ENCODE measurements around the gene SLC12A6.
"Not testable (repeated sequence)": the region's sequence is repeated elsewhere in the genome, so short reads cannot be mapped to it uniquely, and the experiment has no call there.

SLC12A6 gene

DNA sequence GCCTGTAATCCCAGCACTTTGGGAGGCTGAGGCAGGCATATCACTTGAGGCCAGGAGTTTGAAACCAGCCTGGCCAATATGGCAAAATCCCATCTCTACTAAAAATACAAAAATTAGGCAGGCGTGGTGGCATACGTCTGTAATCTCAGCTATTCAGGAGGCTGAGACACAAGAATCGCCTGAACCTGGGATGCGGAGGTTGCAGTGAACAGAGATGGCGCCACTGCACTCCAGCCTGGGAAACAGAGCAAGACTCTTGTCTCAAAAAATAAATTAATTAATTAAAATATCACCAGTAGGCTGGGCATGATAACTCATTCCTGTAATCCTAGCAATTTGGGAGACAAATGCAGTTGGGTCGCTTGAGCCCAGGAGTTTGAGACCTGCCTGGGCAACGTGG, 144.3 kb downstream of the SLC12A6 start:
- not testable (repeated sequence) for DNase-seq (ENCODE audit: low spot score)

DNA sequence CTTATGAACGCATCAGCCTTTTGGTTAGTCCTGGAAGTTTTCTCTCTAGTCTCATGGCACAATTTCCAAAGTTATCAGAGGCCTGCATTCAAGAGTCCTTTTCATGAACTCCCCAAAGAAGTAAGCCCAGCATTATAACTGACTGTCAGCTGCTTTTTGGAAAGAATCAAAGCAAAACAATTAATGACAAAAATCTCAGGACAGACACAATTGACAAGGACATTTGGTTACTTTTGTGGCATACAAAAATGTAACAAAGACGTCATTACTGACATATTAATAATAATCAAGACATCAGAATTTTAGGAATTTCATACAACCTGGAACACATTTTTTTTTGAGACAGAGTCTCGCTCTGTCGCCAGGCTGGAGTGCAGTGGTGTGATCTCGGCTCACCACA, 148.9 kb downstream of the SLC12A6 start:
- no peak for DNase-seq (ENCODE audit: low spot score)

DNA sequence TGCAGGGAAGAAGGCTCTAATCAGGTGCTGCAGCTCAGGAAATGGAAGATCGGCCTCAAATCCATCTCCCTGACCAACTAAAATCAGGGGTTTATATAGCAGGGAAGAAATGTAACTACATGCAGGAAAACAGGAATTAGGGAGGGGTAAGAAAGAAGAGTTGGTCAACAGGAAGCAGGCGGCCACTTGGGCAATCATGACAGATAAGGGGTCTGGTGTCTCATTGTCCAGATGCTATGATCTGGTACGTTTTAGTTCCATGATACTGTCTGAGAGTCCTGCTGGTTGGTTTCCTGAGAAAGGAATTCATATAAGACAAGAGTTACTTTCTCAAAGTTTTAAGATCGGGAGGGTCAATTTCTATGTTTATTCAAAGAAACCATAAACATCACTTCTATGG, 151.9 kb downstream of the SLC12A6 start:
- no peak for DNase-seq (ENCODE audit: low spot score)

DNA sequence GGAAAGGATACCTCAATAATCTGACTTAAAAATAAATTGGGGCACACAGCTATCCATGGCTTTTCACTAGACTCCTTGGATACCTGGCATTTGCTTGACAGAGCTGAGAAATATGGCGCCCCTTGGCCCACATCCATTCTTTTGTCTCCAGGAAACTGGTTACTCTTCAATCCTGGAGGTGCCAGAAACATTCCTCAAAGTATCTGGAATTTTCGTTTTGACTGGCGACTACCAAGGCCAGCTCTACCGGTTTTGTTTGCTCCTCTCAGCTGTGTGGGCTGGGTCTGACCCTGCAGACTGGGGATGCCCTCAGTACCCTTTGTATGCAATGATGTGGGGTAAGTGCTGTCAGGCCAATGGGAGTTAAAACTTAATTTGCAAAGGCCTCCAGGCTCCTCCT, 154.6 kb downstream of the SLC12A6 start:
- no peak for DNase-seq (ENCODE audit: low spot score)

Measured in AG08396 (cell line).